ENCODE measurements around the gene PPM1E.
"Not testable (repeated sequence)": the region's sequence is repeated elsewhere in the genome, so short reads cannot be mapped to it uniquely, and the experiment has no call there.

PPM1E gene

DNA sequence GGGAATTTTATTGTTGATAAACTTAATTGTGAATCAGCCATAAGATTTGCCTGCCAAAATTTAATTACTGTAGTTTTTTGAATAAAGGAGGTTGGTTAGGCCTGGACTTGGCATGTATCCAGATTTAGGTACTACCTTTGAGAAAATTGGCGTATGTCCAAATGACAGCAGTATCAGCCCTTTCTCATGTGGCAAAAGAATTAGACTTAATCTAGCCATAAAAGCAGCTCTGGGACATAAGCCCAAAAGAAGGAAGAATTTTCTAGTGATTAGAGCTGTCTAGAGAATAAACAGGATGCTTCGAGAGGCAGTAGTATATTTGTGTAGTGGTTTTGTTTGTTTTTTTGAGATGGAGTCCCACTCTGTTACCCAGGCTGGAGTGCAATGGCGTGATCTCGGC is 27.7 kb downstream of the PPM1E start:
- DNase-seq = no peak

DNA sequence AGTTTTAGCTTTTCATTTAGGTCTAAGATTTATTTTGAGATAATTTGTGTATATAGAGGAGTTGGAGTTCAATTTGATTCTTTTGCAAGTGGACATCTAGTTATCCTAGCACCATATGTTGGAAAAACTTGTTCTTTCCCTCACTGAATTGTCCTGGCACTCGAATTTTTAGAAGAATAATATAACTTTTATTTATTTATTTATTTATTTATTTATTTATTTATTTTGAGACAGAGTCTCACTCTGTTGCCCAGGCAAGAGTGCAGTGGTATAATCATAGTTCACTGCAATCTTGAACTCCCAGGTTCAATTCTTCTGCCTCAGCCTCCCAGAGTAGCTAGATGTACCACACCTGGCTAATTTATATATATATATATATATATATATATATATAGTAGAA is 29.4 kb downstream of the PPM1E start:
- no peak for DNase-seq

DNA sequence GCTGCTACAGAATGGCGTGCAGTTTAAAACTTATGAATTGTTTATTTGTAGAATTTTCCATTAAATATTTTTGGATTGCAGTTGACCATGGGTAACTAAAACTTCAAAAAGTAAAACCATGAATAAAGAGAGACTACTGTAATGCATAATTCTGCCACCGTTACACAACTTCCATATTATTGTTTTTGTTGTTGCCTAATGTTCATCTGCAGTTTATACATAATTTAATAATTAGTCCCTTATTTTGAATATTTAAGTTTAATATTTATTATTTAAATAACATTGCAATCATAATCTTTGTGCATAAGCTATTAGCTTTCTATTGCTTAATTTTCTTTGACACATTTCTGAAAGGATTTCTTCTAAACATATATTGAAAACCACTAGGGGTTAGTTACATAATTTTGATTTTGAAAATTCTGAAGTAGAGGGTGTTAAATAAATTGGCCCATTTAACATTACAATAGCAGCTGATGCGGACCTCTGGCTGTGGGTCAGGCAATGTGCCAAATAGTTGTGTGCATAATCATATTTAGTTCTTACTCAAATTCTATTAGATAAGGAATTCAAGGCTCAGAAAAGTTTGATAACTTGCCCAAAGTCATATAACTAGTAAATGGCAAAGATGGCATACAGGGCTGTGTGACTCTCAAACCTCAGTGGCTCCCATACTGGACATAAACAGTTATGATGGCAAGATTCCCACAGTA is 31.1 kb downstream of the PPM1E start:
- DNase-seq = peak; percentile 23

DNA sequence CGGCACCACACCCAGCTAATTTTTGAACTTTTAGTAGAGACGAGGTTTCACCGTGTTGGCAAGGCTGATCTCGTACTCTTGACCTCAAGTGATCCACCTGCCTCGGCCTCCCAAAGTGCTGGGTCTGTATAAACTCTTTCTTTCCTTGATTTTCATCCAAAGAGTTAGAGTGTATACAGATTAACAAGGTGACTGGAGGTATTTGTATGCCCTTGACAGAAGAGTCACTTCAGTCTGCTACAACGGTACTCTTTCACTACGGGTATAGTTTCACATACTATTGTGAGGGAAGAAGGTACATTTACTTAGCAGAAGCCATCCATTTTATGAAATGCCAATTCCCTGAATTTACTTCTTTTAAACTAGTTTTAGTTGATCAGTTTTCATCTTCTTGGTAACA is 32.5 kb downstream of the PPM1E start:
- DNase-seq = no peak

DNA sequence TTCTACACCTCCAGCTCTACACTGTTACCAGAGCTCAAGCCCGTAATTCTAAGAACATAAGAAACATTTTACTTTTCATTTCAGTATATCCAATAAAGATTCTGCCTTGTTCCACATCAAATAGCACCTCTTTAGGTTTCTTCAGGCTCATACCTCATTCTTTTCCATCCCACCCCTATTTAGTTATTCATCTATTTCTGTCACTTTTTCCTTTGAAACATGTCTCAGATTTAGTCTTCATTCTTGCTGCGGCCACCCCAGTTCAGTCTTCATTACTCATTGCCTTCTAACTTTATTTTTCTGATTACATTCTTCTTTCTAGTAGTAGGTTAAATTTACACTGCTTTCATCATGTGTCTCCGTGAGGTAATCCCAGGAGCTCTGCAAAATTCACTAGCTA is 33.5 kb downstream of the PPM1E start:
- DNase-seq = no peak

DNA sequence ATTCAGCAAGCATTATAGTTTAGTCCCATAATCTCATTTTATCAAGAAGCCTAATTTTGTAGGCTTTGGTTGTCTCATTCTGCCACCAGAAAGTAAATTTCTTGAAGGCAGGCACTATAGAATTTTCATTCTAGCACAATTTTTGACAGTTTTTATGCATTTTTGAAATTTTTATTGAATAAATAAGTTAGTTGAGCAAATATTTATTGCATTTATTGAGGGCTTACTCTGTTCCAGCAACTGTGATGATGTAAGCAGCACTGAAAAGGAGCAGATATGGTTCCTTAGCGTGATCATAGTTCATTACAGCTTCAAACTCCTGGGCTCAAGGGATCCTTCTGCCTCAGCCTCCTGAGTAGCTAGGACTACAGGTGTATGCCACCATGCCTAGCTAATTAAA is 34.2 kb downstream of the PPM1E start:
- DNase-seq = no peak

DNA sequence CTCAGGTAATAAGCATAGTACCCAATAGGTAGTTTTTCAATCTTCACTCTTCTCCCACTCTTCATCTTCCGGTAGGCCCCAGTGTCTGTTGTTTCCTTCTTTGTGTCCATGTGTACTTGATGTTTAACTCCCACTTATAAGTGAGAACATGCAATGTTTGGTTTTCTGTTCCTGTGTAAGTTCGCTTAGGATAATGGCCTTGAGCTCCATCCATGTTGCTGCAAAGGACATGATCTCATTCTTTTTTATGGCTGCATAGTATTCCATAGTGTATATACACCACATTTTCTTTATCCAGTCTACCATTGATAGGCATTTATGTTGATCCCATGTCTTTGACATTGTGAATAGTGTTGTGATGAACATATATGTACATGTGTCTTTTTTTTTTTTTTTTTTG is 38.9 kb downstream of the PPM1E start:
- not testable (repeated sequence) for DNase-seq

DNA sequence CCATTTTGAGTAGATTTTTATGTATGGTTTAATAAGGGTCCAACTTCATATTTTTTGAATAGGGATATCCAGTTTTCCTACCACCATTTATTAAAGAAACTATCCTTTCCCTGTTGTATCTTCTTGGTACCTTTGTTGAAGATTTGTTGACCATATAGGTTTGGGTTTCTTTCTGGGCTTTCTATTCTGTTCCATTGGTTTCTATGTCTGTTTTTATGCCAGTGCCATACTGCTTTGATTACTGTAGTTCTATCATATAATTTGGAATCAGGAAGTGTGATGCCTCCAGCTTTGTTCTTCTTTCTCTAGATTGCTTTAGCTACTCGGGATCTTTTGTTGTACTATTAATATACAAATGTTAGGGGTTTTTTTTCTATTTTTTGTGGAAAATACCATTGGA is 46.5 kb downstream of the PPM1E start:
- DNase-seq = no peak

DNA sequence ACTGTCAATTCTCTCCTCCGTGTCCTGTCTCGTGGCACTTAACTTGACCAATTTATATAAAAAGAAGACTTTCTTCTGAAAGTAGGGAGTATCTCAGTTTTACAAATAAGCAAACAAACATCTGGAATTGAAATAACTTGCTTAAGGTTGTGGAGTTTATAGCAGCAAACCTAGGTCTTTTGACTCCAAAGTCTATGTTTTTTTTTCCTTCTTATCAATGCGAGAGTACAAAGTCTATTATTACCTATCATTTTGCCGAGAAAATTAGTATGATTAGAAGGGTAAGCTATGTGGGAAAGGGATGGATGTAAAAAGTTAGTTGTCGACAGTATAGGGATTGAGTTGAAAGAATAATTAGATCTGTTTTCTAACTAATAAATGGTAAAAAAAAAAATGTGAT is 50.4 kb downstream of the PPM1E start:
- no peak for DNase-seq

DNA sequence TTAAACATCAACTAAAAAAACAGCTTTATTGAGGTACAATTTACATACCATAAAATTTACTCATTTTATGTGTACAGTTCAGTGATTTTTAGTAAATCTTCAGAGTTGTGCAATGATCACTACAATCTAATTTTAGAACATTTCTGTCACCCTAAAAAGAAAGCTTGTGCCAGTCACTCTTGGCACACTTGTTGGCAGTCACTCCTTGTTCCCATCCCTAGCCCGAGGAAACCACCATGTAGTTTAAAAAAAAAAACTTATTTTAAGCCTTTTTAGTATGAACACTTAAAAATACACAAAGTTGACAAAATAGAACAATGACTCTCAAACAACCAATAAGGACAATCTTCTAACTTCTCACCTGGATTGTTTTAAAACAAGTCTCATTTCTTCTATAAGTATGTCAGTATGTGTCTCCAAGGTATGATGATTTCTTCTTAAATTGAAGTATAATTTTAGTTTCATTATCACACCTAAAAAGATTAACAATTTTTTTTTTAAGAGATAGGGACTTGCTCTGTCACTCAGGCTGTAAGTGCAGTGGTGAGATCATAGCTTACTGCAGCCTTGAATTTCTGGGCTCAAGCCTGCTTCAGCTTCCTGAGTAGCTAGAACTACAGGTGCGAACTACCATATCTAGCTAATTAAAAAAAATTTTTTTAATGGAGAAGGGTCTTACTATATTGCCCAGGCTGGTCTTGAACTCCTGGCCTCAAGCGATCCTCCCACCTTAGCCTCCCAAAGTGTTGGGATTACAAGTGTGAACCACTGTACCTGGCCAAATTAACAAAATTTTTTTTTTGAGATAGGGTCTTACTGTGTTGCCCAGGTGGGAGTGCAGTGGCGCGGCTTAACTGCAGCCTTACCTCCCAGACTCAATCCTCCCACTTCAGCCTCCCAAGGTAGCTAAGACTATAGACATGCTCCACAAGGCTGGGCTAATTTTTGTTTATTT is 53.2 kb downstream of the PPM1E start:
- DNase-seq = no peak

DNA sequence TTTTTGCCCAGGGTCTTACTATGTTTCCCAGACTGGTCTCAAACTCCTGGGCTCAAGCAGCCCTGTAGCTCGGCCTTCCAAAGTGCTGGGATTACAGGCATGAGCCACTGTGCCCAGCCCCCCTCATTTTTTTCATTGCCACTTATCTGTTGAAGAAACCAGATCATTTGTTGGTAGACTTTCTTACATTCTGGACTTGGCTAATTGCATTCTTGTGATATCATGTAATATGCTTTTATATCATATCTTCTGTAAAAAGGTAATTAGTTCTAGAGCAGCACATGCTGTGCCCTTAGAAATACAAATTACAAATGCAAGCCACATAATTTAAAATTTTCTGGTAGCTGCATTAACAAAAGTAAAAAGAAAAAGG is 53.9 kb downstream of the PPM1E start:
- no peak for DNase-seq

DNA sequence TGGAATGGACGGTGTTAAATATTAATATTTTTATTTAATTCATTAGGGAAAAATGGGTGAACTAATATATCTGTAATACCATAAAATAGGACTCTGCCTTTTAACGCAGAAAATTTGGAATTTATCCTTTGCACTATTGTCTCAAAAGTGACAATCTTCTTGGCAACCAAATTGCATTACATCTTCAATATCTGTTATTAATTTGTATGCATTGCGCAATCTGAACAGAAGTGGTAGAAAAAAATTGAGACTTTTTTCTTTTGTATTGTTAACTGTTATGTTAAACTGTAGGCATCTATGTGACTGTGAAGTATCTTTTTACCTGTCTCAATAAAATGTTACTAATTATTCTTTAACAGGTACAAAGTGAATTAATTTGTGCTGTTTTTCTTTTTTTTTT is 55.6 kb downstream of the PPM1E start:
- no peak for DNase-seq

DNA sequence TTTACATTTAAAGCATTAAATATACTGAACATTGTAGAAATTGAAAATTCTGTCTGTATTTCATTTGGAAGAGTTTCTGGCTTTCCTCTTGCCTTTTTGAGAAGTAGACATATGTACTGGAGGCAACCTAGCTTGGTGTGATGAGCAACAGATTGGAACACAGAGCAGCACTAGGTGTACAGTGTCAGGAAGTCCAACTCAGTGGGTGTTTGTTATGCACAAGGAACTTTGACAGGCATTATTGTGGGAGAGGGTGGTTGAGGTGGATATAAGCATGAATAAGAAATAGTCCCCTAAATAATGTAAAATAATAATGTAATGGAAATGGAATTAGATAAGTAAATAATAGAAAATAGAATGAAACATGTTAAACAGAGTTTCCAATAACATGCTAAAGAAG is 58.1 kb downstream of the PPM1E start:
- no peak for DNase-seq

DNA sequence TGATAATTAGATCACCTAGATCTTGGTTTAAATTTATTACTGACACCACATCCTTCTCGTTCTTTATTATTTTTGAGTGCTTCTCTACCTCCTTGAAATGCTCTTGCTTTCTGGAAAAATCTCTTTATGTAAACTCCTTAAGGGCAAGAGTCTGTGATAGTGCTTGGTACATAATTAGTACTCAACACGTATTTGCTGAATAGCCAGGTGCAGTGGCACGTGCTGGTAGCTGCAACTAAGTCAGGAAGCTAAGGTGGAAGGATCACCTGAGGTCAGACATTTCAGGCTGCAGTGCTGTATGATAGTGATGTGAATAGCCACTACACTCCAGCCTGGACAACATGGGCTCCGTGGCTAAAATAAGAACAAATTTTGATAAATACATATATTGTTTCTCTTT is 63.0 kb downstream of the PPM1E start:
- no peak for DNase-seq

DNA sequence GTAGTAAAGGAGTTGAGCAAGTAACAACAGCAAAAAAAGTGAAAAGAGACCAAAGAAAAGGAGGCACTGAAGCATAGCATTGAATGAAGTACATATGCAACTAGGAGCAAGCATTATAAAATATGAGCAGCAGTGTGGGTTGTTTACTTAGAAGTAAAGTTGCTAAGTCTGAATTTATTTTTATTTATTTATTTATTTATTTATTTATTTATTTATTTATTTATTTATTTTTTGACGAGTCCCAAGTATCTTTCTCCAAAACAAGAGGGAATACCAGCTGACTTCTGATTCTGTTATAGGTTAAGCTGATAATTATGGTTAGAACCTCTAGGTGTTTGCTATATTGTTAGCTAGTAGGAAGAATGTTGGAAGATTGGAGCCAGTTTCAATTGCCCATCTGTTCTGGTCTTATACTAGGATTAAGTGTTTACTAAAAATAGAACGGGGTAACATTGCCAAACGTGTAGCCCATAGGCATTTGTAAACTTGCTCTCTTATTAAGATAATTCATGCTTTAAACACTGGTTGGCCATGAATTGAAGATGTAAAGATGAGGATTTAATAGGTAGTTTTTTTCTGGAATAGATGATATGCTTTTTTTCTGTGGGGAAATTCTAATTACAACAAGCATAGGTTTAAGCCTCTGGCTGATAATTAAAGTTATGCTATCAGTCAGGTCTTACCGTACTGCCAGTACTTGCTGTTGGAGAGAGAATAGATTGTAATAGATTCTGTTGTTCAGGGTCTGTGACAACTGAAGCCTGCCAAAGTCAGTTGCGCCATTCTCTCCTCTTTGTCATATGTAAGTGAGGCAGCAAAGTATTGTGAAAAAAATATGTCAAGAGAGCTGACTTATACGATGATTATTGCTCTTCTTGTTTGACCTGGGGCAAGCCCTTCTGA is 66.7 kb downstream of the PPM1E start:
- no peak for DNase-seq

DNA sequence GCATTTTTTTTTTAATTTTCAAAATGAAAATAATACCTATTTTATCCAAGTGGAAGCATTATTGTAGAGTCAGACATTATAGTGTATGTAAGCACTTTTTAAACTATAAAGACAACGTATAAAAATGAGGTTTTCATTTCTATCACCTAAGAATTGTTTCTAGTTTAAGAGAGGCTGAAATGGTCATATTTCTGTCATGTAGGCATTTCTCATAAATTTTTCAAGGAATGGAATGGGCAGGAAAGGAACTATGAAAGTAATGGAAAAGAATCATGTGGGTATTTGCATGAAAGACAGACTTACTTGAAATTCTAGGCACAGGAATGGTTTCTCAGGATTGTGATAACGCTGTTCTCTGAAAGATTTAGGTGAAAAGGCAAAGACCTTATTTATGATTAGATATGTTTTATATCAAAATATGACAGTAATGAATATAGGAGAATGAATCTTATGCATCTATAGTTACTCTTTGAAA is 67.4 kb downstream of the PPM1E start:
- DNase-seq = no peak

DNA sequence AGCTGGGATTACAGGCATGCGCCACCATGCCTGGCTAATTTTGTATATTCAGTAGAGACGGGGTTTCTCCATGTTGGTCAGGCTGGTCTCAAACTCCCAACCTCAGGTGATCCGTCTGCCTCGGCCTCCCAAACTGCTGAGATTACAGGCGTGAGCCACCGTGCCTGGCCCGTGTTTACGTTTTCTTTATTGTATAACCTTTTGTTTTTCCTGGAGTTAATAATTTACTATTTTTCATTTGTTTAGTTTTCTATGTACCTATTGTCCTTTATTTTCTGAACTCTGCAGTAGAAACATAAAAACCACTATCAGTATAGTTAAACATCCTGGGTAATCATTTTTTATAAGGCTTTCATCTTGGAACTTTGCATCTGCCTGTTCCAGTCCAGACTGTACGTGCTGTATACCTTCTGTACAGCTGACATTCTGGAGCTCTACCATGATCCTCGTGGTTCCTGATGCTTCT is 73.6 kb downstream of the PPM1E start:
- DNase-seq = no peak

DNA sequence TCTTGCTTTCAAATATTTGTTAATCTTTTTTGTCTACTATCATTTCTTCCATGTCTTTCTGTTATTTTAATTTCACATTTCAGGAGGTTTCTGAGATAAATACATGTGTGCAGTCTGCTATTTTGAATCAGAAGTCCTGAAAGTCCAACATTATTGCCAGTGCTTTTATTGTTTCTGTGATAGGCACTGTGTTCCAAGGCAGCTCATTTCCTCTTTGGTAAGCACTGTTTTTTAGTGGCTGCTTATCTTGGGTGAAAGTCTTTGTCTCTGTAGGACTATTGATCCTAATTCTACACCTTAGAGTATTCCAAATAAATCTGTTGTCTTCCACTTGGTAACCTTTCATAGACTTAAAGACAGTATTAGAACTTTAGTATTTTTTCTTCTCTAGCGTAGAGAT is 76.1 kb downstream of the PPM1E start:
- DNase-seq = no peak

DNA sequence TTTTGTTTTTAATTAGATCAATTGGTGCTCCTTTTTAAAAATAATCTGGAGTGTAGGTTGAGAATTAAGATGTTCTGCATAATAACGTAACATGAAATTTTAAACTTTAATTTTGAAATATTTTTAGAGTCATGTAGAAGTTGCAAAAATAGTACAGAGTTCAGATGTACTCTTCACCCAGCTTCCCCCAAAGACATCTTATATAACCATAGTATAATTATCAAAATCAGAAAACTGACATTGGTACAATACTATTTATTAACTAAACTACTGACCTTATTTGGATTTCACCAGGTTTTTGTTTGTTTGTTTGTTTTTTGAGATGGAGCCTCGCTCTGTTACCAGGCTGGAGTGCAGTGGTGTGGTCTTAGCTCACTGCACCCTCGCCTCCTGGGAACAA is 76.9 kb downstream of the PPM1E start:
- DNase-seq = no peak

DNA sequence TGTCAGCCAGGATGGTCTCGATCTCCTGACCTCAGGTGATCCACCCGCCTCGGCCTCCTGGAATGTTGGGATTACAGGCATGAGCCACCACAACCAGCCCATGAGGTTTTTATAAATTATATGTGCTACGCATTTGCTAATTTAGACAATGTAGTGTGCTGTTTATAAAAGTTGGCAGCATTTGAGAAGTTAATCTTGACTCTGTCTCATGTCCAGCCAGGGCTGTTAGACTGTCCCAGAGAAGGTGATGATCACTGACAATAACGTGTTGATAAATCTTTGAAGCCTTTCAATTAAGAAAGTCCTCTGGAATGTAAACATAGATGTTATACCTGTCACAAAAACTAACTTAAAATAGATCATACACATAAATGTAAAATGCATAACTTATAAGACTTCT is 82.0 kb downstream of the PPM1E start:
- DNase-seq = no peak

DNA sequence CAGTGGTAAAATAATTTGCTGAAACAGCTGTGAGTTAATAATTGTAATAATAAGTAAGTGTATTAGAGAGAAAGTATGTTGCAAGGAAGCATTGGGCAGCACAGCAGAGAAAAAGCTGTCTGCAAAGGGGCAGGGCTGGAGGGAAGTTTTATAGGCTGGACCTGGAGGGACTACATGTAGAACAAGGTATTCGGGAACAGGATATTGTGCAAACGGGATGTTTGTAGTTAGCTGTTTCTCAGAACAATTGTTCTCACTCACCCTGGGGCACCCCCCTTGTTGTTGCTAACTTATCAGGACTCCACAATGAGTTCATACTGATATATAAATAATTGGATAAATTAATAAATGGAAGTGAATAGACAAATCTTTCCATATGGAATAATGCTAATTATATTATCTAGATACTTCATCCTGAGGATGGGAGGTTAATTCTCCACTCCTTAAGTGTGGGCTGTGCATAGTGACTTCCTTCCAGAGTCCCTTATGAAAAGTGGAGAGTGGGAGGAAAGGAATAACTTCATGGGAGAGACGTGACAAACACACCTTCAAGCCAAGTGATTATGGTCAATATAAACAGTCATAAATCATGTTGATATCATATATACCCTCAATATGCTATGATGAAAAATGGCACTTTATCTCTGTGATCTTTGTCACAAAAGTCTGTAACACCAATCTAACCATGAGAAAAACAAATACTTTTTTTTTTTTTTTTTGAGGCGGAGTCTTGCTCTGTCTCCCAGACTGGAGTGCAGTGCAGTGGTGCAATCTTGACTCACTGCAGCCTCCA is 85.4 kb downstream of the PPM1E start:
- no peak for DNase-seq

DNA sequence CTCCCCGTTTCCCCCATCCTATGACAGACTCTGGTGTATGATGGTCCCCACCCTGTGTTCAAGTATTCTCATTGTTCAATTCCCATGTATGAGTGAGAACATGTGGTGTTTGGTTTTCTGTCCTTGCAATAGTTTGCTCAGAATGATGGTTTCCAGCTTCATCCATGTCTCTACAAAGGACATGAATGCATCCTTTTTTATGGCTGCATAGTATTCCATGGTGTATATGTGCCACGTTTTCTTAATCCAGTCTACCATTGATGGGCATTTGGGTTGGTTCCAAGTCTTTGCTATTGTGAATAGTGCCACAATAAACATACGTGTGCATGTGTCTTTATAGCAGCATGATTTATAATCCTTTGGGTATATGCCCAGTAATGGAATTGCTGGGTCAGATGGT is 90.8 kb downstream of the PPM1E start:
- not testable (repeated sequence) for DNase-seq

Data from kidney glomerular epithelial cell (primary cell).